ENCODE measurements around the gene SUN5.
"Not testable (repeated sequence)": the region's sequence is repeated elsewhere in the genome, so short reads cannot be mapped to it uniquely, and the experiment has no call there.

Gene SUN5

DNA sequence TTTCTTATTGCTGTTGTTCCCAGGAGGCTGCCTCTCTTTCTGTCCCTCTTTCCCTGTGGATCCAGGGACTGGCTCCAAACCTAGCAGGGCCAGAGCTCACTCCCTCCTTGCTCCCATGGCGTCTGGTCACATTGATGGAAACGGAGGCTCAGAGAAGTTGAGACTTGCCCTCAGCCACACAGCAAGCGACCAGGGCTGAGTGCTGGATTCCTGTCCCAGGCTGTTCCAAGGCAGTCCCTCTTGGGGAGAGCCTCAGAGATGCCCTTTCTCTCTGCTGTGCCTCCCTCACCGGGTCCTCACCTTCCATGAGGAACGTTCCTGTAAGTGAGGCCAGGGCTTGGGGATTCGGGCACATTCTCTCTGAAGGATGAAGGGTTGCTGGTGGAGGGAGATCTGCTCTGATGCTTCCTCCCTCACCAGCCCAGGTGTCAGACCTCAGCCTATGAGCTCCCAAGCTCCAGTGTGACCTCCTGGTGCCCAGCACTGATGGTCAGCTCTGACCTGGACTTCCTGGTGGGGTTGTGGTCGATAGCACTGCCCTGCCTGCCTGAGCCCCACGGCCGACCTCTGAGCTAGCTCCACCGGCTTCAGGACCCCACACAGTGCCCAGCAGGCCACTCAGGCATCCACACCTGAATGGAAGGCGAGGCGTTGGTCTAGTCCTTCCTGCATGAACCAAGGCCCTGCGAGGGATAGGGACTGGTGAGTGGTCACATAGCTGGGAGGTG, 26.8 kb downstream of the SUN5 start:
- no peak for DNase-seq (ENCODE audit: low read depth in 2 of 2)

DNA sequence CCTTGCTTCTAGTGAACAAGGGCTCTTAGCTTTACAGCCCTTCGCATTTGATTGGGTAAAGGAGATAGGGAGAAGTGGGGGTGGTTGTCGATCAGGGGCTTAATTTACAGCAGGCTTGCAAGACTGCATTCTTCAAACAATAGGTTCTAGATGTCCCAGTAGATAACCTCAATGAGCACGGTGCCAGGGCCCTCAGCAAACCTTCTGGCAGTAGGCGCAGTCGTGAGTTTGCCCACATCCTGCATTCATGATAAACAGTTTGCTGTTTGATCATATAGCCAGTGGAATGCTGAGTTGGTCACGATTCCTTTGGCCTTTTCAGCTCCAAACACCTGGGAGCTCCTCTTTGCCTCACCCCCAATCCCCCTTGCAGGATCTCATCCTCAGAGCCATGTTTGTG, 27.5 kb downstream of the SUN5 start:
- no peak for DNase-seq (ENCODE audit: low read depth in 2 of 2)

DNA sequence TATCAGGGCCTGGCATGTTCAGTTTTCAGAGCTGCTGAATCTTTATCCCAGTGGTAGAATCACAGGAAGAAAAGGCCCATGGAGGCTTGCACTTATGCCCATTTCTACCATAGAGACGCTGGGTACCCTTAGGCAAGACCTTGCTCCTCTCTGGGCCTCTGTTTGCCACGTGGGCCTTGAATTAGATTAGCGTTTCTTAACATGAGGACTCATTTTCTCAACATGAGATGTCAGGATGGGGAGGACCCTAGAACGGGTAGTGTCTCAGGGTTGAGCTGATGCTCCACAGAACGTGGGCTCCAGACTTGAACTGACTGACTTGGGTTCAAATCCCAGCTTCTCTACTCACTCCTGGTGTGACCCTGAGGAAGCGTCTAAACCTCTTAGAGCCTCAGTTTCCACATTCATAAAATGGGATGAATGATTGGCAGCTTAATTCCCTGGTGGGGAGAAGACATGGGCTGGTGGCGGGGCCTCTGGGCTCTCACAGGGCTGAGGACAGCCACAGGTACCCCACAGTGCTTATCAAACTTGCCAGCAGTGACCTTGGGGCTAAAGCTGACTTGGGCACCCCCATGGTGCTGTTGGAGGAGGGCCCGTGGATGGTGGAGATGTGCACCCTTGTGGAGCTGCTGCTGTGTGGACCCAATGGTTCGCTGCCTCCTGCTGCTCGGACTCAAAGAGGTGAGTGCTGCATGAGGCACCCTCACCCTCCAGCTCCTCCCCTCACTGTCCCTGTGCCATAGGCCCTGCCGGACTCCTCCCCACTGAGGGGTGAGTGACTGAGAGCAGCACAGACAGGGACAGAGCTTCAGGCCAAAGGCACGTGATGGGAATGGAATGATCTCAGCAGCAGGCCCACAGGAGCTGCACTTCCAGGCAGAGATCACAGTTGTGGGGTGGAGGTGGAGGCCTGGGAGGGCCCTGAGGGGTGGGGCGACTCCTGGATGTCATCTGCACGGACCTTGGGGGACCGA, 28.2 kb downstream of the SUN5 start:
- no peak for DNase-seq (ENCODE audit: low read depth in 2 of 2)

DNA sequence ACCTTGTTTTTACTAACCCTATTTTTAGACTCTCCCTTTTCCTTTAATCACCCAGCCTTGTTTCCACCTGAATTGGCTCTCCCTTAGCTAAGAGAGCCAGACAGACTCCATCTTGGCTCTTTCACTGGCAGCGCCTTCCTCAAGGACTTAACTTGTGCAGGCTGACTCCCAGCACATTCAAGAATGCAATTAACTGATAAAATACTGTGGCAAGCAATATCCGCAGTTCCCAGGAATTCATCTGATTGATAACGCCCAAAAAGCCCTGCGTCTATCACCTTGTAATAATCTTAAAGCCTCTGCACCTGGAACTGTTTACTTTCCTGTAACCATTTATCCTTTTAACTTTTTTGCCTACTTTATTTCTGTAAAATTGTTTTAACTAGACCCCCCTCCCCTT, 29.1 kb downstream of the SUN5 start:
- not testable (repeated sequence) for DNase-seq (ENCODE audit: low read depth in 2 of 2)

DNA sequence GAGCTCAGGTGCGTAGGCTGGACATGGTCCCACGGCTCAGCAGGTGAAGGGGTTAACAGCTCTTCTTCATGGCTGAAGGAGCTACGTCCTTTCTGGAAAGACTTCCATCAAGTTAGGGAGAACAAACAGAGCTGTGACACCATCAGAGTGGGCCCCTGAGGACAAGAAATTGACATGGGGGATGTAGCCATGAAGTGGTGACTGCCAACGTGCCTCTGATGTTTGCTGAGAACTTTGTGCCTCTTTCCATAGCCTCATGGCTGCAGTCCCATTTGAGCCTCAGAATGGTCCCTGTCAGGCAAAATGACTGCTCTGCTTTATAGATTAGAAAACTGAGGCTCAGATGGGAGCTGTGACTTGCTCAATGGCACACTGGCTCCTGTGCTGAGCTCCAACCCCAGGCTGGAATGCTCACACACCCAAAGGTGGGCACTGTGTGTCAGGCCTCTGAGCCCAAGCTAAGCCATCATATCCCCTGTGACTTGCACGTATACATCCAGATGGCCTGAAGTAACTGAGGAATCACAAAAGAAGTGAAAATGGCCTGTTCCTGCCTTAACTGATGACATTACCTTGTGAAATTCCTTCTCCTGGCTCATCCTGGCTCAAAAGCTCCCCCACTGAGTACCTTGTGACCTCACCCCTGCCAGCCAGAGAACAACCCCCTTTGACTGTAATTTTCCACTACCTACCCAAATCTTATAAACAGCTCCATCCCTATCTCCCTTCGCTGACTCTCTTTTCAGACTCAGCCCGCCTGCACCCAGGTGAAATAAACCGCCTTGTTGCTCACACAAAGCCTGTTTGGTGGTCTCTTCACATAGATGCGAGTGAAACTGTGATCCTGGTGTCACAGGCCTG, 29.8 kb downstream of the SUN5 start:
- DNase-seq (ENCODE audit: low read depth in 2 of 2): not testable (repeated sequence)

DNA sequence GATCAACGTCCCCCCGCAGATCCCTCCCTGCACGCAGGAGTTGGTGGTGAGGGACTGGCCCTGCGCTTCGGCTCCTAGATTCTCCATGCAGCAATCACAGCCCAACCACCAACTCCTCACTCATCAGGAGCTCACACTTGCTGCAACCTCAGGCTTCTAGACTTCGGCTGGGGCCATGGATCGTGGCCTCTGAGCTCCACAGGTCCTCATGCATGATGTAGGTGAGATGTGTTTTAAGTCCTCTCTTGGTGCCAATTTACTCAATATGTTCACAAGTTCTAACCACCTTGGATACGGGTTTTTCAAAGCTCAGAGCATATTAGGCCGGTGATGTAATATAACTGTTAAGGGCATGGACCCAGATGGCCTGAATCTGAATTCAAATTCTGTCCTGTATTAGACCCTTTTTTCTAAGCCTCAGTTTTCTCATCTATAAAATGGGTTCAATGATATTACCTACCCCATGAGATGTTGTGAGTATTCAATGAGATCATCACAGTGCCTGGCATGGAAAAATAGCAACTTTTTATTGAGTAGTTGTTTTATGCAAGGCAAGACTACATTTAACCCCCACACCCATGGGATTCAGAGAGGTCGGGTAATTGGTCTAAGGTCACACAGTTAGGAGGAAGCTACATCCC, 31.0 kb downstream of the SUN5 start:
- no peak for DNase-seq (ENCODE audit: low read depth in 2 of 2)

DNA sequence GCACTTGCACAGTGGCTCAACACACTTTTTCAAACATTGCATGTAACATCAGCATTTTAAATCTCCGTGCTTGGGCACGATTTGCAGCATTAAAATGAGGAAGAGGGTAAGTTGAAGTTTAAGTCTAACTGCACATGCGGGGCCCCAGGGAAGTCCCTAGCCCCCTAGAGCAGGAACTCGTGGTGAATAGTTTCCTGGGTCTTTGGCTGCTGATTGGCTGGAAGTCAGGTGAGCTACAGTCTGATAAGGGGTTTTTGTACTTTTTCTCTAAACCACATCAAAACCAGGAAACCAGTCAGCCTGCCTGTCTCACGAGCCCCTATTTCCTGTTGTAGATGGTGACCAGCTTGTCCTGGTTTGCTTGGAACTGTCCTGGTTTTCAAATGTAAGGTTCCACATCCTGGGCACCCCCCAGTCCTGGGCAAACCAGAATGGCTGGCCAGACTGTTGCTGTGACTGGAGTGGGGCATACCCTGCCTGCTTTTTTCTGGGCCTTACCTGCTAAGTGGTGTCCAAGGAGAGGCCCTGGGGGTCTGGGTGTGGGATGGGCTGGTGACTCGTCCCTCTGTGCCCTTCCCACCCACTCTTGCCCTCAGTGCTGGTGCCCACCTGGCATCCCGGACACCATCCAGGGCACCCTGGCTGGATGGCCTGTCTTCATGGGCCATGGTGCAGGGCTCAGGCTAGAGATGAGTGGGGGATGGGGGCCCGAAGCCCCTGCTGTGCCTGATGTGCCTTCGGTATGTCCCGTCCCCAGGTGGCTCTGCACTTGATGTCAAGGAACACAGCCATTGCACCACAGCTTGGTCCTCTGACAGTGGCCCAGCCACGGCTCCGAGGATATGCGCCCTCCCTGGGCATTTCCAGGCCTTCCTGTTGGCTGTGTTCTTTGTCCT, 31.8 kb downstream of the SUN5 start:
- DNase-seq (ENCODE audit: low read depth in 2 of 2): peak; percentile 52 to 62

DNA sequence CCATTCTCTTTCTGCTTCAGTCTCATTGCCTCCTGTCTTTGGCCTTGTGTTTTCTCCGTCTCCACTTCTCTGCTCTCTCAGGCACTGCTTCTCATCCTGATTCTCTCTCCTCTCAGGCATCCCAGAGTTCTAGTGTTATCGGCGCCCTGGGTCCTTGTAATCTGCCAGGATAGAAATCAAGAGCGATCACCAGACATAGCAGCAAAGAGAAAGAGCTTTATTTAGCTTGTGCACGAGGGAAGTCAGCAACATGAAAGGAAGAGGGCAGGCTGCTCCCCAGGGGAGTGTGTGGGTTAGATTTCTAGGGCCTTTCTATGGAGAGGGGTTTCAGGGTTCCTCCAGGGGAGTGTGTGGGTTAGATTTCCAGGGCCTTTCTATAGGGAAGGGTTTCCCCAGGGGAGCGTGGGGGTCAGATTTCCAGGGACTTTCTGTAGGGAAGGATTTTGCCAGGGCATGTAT, 32.5 kb downstream of the SUN5 start:
- DNase-seq (ENCODE audit: low read depth in 2 of 2): no peak

DNA sequence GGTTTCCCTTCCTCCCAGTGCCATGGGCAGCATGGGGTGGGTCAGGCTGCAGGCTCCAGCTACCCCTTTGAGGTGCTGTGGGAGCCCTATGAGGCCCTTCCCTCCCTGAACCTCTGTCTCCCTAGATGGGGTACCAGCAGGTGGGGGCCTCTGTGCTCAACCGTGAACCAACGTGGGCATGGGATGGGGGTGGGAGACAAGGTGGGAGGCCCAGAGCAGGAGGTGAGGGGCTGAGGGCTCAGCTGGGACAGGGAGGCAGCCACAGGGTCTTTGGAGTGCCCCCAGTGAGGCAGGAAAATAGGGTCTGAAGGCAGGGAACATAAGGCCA, 33.3 kb downstream of the SUN5 start:
- no peak for DNase-seq (ENCODE audit: low read depth in 2 of 2)

DNA sequence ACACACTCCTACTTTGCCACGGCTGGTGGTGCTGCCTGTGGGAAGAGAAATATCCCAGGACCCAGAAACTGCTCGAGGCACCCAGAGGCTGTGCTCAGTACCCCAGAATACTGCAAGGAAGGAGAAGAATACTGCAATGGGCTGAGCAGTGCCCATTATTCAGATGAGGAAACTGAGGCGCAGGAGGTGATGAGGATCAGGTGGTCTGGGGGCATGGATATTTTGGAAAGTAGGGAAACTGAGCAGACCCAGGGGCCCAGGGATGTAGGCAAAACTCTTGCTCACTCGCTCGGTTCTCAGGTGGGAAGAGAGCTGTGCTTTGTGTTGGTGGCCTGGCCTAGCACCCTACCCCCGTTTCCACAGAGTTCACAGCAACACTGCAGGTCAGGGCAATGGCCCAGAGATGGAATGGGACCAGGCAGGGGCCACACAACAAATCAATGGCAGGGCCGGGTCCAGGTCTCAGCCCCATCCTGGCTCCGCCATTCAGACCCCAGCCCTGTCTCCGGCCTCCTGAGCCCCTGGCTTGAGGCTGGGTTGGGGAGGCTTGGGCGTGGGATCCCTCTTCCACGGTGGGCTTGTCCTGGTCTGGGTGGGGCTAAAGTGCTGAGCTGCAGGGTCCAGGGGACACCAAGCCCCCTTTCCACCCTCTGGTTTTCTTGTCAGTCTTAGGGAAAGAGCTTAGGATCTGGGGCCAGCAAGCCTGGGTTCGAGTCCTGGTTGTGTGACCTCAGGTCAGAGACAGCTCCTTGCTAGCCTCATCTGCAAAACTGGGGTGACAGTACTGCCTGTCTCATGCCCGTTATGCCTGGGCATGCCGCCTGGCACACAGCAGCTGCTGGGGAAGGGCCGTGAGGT, 33.9 kb downstream of the SUN5 start:
- no peak for DNase-seq (ENCODE audit: low read depth in 2 of 2)

DNA sequence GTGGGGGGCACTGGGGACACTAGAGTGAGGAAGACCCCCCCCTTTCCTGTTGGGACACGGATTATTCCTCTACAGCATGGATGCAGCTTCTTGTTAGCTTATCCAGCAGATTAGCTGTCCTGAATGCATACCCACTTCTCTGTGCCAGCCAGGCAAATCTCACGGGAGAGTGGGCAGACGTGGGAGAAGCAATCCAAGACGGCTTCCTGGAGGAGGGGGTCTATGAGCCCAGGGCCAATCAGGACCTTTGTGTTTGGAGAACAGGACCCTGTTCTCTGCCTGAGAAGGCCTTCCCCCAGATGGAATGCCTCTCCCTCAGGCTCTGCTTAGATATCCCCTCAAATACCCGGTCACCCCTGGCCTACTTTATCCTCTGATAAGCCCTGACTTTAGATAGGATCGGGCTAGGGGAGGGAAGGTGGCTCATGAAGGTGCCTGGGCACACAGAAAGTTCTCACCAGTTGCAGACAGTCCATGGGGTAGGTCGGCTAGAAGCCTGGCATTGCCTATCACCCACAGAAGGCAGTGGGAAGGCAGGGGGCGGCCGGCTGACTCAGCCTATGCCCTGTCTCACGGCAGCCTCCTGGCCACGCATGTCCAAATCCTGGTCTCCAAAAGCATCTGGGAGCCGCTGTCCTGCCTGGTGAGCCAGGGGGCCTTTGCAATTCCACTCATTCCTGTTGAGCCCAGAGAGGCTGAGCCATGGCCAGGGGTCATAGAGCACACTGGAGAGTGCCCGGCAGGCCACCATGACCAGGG, 34.7 kb downstream of the SUN5 start:
- no peak for DNase-seq (ENCODE audit: low read depth in 2 of 2)

DNA sequence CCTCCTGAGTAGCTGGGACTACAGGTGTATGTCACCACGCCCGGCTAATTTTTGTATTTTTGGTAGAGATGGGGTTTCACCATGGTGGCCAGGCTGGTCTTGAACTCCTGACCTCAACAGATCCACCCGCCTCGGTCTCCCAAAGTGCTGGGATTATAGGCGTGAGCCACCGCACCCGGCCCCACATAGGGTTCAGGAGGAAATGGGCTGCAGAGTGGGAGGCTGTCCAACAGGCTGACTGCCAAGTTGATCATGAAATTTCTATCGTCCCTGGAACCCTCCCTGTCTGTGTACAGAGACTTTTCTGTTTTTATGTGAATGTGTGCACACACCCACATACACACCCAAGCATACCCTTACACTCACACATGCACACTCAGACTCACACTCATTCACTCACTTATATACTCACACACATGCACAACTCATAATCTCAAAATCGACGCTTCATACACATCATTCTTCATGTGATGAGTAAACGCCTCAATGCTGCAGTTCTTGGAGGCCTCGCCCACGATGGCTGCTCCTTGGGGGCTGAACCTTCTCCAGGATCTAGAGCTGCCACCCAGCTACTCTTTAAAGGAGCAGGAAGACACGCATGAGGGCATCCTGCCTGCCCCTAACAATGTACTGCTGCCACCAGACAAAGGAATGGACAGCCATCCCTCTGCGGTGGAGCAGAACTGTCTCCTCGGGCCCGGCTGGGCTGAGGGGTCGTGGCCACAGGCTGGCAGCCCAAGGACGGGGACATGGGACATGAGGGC, 35.6 kb downstream of the SUN5 start:
- DNase-seq (ENCODE audit: low read depth in 2 of 2): no peak

DNA sequence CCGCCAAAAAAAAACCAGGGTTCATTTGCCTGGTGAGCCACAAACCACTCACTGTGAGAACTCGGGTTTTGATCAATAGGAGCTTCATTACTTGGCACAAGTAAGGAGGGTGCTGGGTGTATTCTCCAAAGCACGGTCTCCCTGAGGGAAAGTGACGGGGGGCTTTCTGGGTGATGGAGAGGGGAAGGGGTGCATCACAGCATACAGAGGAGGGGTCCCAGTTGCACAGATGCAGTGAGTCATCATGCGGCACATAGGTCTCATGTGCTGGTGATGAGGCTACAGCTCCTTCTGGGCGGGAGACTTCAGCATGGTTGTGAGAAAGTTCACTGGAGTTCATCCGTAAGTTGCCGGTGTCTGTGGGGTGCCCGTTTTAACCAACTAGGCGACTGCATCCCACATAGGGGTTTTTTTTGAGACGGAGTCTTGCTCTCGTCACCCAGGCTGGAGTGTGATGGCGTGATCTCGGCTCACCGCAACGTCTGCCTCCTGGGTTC, 36.2 kb downstream of the SUN5 start:
- DNase-seq (ENCODE audit: low read depth in 2 of 2): no peak

DNA sequence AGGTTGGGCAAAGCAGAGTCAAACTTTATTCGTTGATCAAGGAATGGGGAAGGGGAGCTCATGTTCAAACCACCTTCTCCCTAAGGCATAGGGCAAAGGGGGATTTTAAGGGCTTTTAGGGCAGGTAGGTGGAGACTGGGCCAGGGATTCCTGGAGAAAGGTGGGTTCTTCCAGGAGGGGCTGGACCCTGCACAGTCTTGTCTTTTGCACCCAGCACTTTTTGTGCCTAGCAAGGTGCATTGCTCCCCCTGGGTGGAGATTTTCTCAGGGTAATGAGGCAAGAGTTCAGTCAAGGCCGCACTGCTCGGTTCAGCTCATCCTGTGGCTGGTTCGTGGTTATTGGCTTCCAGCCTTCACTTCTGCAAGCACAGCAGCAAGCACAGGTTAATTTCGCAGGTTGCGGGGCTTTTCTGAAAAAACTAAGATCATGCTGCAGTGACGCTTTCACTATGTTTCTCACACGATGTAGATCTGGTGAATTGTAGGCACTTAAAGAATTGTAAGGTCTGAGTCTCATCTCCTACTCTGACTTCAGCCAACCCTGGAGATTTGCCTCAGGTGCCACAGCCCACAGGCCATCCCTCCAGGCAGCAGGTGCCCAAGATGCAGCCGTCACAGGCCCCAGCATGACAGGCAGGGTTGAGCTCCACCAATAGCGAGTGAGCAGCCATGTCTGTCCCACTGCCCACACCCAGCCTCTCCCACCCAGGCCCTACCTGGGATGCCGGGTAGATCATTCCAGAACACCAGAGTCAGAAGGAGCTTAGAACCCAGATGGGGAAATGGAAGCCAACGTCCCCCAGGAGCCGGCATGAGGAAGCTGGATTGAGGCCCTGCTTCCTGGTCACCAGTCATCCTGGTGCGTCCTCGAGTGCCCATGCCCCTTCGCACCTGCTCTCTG, 37.1 kb downstream of the SUN5 start:
- no peak for DNase-seq (ENCODE audit: low read depth in 2 of 2)

DNA sequence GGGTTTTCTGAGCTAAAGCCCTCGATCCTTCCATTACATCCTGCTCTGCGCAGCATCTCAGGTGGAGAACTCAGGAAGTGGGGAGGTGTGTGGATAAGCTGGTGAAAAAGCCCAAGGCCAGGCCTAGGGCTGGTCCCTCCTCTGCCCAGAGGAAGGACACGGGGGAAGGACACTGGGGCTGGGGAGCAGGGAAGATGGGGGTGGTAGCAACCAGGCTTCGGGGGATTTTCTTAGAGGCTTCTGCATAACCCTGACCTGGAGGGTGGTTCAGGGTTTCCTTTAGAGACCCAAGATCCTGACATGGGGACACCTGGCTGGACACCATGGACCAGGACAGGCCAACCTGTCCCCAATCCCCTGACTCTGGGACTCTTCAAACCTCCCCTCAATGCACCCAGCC, 37.9 kb downstream of the SUN5 start:
- no peak for DNase-seq (ENCODE audit: low read depth in 2 of 2)

DNA sequence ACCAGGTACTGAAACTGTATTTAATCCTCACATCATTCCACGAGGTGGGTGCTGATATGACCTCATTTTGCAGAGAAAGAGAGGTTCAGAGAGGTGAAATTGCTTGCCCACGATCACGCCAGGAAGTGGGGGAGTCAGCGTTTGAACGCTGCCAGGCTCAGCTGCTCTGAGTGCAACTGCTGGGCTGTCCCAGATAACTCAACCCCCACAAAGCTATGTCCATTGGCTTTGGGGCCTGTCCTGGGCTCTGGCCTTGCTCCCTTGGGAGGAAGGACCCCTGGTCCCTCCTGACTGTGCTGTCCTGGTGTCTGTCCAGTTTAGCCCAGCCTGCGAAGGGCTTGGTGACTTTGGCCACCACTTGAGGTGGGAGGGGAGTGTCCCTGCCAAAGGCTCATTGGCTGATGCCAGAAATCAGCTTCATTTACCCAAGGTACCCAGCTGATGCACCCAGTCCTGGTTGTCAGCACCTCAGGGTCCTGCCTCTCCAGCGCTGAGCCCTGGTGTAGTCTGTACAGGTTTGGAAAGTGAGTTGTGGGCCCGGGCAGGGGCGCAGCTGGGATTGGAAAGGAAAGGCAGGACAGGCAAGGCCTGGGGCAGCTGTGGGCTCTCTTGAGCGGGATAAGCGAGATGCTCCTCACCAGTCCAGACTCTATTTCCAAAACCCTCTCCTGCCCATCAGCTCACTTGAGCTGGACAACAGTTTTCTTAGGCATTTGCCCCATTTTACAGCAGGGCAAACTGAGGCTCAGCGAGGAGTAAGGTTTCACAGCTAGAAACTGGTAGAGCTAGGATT, 38.5 kb downstream of the SUN5 start:
- no peak for DNase-seq (ENCODE audit: low read depth in 2 of 2)

Data from stimulated activated CD8-positive, alpha-beta memory T cell treated with anti-CD3 and anti-CD28 coated beads, Interleukin-2, amount 100 ng/mL, for 1 hour (primary cell).